Suprapubic skin (tissue), 4 donors: ENCODE data around the gene SNRPE. TPM values are rescaled to one million over a fixed set of nuclear protein-coding genes. Genes with fewer than 3 reads are reported as not detected.

Experiments
- DNase-seq, 2 donors: peaks; one replicate each; pipeline ENCODE4 v3.0.0-alpha.2; 2019; ENCODE audit warnings: low spot score in 2 of 2
- H3K27ac ChIP-seq: fragments of 200-600 bp; sonication (generic); one replicate; pipeline ENCODE4 v1.5.1; 2019
- H3K27me3 ChIP-seq: fragments of 200-600 bp; sonication (generic); one replicate; pipeline ENCODE4 v1.5.1; 2019
- H3K36me3 ChIP-seq: fragments of 200-600 bp; sonication (generic); one replicate; pipeline ENCODE4 v1.5.1; 2019
- H3K4me1 ChIP-seq: fragments of 200-600 bp; sonication (generic); one replicate; pipeline ENCODE4 v1.5.1; 2019
- H3K4me3 ChIP-seq: fragments of 200-600 bp; sonication (generic); one replicate; pipeline ENCODE4 v1.5.1; 2019; ENCODE audit warnings: mild to moderate bottlenecking
- H3K9me3 ChIP-seq: fragments of 200-600 bp; sonication (generic); one replicate; pipeline ENCODE4 v1.5.1; 2019
- EP300 ChIP-seq: sonication (generic); formaldehyde crosslinking; IDR thresholded peaks from one replicate; pipeline ENCODE4 v1.6.1; 2017; ENCODE audit warnings: antibody characterized with exemption
- POLR2A ChIP-seq, 2 donors: fragments of 450-650 bp; IDR thresholded peaks; one replicate each; pipeline ENCODE4 v1.6.1; 2017; ENCODE audit warnings: antibody characterized with exemption in 2 of 2, mild to moderate bottlenecking in 2 of 2, moderate library complexity in 2 of 2
- POLR2AphosphoS5 ChIP-seq, 3 donors: sonication (generic); formaldehyde crosslinking; IDR thresholded peaks; one replicate each; pipeline ENCODE4 v1.6.1; 2017; ENCODE audit warnings: antibody characterized with exemption in 3 of 3
- whole genome bisulfite sequencing: methylation state at CpG from one replicate; pipeline ENCODE4 v1.1.5; 2018; 5-methylcytosine and 5-hydroxymethylcytosine counted together
- total RNA-seq, 4 donors: library from RNA; depleted of rRNA; stranded (reverse); fragments of >200 nt; gene quantifications; one replicate each; pipeline ENCODE4 v1.1.0, GENCODE V29; 2016
- TF ChIP-seq, protein P1 (sequence below), 2 donors: fragments of 200-600 bp in 1 of 2; fragments of 450-650 bp in 1 of 2; sonication (generic) in 1 of 2; IDR thresholded peaks; one replicate each; pipeline ENCODE4 v1.5.1; 2016 to 2019; ENCODE audit warnings: antibody characterized with exemption in 2 of 2, mild to moderate bottlenecking in 1 of 2, moderate library complexity in 1 of 2

SNRPE gene
- total RNA-seq, 4 donors from 2014 or later: 17.8 to 90.2 (median 42.4) TPM

DNA sequence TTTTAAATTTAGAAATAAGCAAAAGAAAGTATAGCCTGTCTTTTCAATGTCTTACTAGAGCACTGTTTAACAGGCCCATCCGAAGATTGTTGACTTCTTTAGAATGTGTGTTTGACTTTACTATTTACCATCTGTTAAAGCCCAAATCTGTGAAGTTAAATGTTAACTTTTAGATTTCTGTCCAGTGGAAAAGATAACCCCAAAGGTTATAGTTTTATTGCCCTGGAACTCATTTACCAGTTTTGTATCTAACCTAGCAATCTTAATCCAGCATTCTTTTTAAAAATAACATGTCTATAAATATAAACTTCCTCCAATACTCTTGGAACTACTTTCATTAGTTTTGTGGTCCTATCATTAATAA is 37.9 kb downstream of the SNRPE start:
- TF ChIP-seq POLR2AphosphoS5 (IDR thresholded peaks at IDR 0.05) (no peak), EP300 (no peak), POLR2A (IDR thresholded peaks at IDR 0.05) (no peak)
- TF ChIP-seq, protein P1, sequence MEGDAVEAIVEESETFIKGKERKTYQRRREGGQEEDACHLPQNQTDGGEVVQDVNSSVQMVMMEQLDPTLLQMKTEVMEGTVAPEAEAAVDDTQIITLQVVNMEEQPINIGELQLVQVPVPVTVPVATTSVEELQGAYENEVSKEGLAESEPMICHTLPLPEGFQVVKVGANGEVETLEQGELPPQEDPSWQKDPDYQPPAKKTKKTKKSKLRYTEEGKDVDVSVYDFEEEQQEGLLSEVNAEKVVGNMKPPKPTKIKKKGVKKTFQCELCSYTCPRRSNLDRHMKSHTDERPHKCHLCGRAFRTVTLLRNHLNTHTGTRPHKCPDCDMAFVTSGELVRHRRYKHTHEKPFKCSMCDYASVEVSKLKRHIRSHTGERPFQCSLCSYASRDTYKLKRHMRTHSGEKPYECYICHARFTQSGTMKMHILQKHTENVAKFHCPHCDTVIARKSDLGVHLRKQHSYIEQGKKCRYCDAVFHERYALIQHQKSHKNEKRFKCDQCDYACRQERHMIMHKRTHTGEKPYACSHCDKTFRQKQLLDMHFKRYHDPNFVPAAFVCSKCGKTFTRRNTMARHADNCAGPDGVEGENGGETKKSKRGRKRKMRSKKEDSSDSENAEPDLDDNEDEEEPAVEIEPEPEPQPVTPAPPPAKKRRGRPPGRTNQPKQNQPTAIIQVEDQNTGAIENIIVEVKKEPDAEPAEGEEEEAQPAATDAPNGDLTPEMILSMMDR (IDR thresholded peaks at IDR 0.05): no peak
- WGBS: 92% methylated on average over 1 of the region's 1 CpG
- Histone ChIP-seq H3K4me3 (no peak overlapping the region), H3K27ac (no peak overlapping the region), H3K4me1 (no peaks in the 10 kb centered on the region), H3K36me3 (no peaks in the 10 kb centered on the region), H3K27me3 (no peaks in the 10 kb centered on the region), H3K9me3 (peaks cover 7% of the 10 kb centered on the region)
- DNase-seq: no peak

DNA sequence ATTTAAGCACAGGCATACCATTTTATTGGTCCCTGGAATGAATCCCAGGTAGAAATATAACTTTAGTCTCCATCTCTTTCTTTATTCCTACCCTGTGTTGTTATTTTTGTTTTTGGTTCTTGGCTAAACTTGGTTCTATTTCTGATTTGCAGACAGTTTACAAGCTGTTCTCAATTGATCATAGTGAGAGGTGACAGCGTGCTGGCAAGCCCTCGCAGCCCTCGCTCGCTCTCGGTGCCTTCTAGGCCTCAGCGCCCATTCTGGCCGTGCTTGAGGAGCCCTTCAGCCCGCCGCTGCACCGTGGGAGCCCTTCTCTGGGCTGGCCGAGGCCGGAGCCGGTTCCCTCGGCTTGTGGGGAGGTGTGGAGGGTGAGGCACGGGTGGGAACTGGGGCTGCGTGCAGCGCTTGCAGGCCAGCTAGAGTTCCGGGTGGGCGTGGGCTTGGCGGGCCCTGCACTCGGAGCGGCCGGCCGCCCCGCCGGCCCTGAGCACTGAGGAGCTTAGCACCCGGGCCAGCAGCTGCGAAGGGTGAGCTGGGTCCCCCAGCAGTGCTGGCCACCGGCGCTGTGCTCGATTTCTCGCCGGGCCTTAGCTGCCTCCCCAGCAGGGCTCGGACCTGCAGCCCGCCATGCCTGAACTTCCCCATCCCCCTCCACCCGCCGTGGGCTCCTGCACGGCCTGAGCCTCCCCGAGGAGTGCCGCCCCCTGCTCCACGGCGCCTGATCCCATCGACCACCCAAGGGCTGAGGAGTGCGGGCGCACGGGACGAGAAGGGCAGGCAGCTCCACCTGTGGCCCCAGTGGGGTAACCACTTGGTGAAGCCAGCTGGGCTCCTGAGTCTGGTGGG is 38.7 kb downstream of the SNRPE start:
- no peak overlapping the region for H3K27ac ChIP-seq
- H3K4me1 ChIP-seq: no peaks in the 10 kb centered on the region
- DNase-seq: no peak
- H3K9me3 ChIP-seq: no peaks in the 10 kb centered on the region
- 95% methylated on average over 19 of the region's 47 CpGs for WGBS
- H3K4me3 ChIP-seq: no peak overlapping the region
- H3K27me3 ChIP-seq: no peaks in the 10 kb centered on the region
- H3K36me3 ChIP-seq: no peaks in the 10 kb centered on the region
- TF ChIP-seq POLR2A (IDR thresholded peaks at IDR 0.05) (no peak), EP300 (no peak), POLR2AphosphoS5 (IDR thresholded peaks at IDR 0.05) (no peak)
- TF ChIP-seq, protein P1 (IDR thresholded peaks at IDR 0.05): no peak

DNA sequence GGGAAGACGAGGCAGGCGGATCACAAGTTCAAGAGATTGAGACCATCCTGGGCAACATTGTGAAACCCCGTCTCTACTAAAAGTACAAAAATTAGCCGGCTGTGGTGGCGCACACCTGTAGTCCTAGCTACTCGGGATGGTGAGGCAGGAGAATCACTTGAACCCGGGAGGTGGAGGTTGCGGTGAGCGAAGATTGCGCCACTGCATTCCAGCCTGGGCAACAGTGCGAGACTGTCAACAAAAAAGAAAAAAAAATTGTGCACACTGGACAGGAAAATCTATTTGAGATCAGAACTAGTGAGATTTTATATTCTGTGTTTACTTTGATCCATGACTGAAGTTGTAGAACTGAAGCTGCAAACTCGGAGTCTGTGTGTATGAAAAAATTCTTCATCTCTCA is 40.2 kb downstream of the SNRPE start:
- 92% methylated on average over 12 of the region's 12 CpGs for WGBS
- Histone ChIP-seq H3K4me1 (no peaks in the 10 kb centered on the region), H3K36me3 (no peaks in the 10 kb centered on the region), H3K9me3 (no peaks in the 10 kb centered on the region), H3K27me3 (no peaks in the 10 kb centered on the region), H3K27ac (no peak overlapping the region), H3K4me3 (no peak overlapping the region)
- DNase-seq: no peak
- TF ChIP-seq POLR2AphosphoS5 (IDR thresholded peaks at IDR 0.05): no peak
- no peak for TF ChIP-seq EP300
- TF ChIP-seq, protein P1 (IDR thresholded peaks at IDR 0.05): no peak
- TF ChIP-seq POLR2A (IDR thresholded peaks at IDR 0.05): no peak

DNA sequence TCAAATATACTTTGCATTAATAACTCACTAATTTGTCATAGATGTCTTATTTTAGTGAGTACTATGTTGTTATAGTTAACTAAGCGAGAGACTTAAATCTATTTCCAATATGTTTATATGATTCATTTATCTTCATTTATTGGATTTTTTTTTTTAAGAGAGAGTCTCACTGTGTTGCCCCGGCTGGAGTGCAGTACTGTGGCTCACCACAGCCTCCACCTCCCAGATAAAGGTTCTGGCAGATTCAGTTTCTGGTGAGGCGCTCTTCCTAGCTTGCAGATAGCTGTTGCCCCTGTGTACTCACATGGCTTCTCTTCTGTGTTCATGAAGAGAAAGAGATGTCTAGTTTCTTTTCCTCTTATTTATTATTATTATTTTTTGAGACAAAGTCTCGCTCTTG is 43.9 kb downstream of the SNRPE start:
- Histone ChIP-seq H3K36me3 (no peaks in the 10 kb centered on the region), H3K9me3 (no peaks in the 10 kb centered on the region), H3K27ac (no peak overlapping the region), H3K4me3 (no peak overlapping the region), H3K27me3 (no peaks in the 10 kb centered on the region), H3K4me1 (no peaks in the 10 kb centered on the region)
- 95% methylated on average over 4 of the region's 4 CpGs for WGBS
- no peak for TF ChIP-seq POLR2A (IDR thresholded peaks at IDR 0.05)
- DNase-seq: no peak

DNA sequence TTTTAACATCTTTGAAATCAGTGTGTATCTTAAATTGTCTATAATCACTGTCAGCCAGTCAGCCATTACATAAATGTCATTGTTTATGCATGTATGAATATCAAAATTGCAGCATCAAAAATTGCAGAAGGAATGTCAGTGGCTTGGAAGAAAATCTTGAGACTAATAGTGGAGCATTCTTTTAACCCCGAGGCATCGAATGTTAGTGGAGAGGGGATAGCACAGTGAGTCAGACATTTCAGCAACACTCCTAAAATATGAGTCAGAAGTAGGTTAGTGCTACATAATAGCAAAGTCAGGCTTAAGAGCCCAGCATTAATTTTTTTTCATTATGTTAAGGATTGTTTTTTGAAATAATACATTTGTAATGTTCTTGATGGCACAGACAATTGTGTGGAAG is 45.5 kb downstream of the SNRPE start:
- Histone ChIP-seq H3K36me3 (no peaks in the 10 kb centered on the region), H3K4me1 (no peaks in the 10 kb centered on the region), H3K27ac (no peak overlapping the region), H3K27me3 (no peaks in the 10 kb centered on the region), H3K4me3 (no peak overlapping the region), H3K9me3 (no peaks in the 10 kb centered on the region)
- 24% methylated on average over 2 of the region's 2 CpGs for WGBS
- DNase-seq: no peak
- no peak for TF ChIP-seq POLR2AphosphoS5 (IDR thresholded peaks at IDR 0.05)
- TF ChIP-seq, protein P1 (IDR thresholded peaks at IDR 0.05): no peak

DNA sequence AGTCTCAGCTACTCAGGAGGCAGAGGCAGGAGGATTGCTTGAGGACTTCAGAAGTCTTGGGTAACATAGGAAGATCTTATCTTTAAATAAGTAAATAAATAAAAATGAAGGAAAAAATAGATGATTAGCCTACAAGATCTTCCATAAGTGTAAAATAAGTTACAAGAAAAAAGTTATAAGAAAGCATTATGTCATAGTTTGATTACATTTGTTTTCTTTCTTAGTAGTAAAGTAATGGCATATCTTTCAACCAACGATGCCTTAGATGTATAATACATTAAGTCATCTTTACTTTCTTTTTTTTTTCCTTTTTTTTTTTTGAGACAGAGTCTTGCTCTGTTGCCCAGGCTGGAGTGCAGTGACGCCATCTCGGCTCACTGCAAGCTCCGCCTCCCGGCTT is 46.5 kb downstream of the SNRPE start:
- no peaks in the 10 kb centered on the region for H3K36me3 ChIP-seq
- H3K4me1 ChIP-seq: no peaks in the 10 kb centered on the region
- no peaks in the 10 kb centered on the region for H3K27me3 ChIP-seq
- DNase-seq: no peak
- no peak overlapping the region for H3K4me3 ChIP-seq
- TF ChIP-seq POLR2AphosphoS5 (IDR thresholded peaks at IDR 0.05) (no peak), EP300 (no peak), POLR2A (IDR thresholded peaks at IDR 0.05) (no peak)
- TF ChIP-seq, protein P1 (IDR thresholded peaks at IDR 0.05): no peak
- no peak overlapping the region for H3K27ac ChIP-seq
- no peaks in the 10 kb centered on the region for H3K9me3 ChIP-seq
- 90% methylated on average over 5 of the region's 5 CpGs for WGBS
